Measurements from ENCODE around the gene ZNF181.
"Not testable (repeated sequence)": the region's sequence is repeated elsewhere in the genome, so short reads cannot be mapped to it uniquely, and the experiment has no call there.

Gene ZNF181

DNA sequence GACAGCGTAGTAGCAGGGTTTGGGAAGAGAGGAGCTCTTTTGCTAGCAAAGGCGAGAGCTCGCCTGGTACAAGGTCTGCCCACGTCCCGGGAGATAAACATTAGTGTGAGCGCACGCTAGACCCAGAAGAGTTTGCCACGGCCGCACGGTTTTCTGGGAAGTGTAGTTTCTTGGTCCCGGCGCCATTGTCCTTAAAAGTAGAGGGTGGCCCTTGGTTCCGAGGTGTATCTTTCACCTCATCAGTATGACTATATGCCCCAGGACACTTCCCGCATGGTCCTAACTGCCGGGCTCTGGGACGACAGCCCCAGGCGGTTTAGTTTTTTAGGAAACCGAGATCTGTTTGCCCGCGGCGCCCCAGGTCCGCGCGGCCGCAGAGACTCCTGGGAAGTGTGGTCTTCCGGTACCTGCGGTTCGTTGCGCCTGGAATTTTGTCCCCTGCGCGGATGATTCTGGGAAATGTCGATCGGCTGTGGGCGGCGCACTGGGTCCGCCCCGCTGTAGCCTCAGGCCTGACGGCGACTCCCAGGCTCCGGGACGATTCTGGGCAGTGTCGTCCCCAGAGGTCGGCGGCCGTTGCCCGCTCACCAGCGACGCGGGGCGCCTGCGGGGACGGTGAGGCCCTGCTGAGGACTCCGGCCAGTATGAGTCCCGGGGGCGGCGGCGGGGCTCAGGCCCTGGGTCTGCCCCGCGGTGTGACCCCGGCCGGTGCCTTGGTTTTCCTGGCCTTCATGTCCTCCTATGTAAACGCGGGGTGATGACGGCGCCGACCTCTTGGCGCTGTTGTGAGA, at the start of gene ZNF181:
Gene ZNF181, plus strand, starts transcription at position 498 of the 791 bp plus-strand sequence. CDS start 795 bp downstream, outside the sequence.
- DNase-seq (ENCODE audit: low read depth): peak; percentile 63
- in situ Hi-C loops (cut with HindIII; ENCODE audit: low sequenced_read_pairs): no loop called here
- TF ChIP-seq, protein P1, sequence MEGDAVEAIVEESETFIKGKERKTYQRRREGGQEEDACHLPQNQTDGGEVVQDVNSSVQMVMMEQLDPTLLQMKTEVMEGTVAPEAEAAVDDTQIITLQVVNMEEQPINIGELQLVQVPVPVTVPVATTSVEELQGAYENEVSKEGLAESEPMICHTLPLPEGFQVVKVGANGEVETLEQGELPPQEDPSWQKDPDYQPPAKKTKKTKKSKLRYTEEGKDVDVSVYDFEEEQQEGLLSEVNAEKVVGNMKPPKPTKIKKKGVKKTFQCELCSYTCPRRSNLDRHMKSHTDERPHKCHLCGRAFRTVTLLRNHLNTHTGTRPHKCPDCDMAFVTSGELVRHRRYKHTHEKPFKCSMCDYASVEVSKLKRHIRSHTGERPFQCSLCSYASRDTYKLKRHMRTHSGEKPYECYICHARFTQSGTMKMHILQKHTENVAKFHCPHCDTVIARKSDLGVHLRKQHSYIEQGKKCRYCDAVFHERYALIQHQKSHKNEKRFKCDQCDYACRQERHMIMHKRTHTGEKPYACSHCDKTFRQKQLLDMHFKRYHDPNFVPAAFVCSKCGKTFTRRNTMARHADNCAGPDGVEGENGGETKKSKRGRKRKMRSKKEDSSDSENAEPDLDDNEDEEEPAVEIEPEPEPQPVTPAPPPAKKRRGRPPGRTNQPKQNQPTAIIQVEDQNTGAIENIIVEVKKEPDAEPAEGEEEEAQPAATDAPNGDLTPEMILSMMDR (IDR thresholded peaks at IDR 0.05; ENCODE audit: low read depth, low read length, missing control alignments): no peak
- peak within 1 kb of the TSS; percentile 70 for H3K4me3 ChIP-seq (ENCODE audit: low read depth, low read length)

GRCh38 chr19:34685266-34685665, 48.8 kb upstream of the ZNF181 start:
- H3K4me3 ChIP-seq (ENCODE audit: low read depth, low read length); DNase-seq (ENCODE audit: low read depth); in situ Hi-C loops (cut with HindIII; ENCODE audit: low sequenced_read_pairs): not testable (repeated sequence)

- no peak for DNase-seq (ENCODE audit: low read depth)
- in situ Hi-C loops (cut with HindIII; ENCODE audit: low sequenced_read_pairs): no loop called here
- TF ChIP-seq, protein P1 (IDR thresholded peaks at IDR 0.05; ENCODE audit: low read depth, low read length, missing control alignments): no peak
- no peak overlapping the region for H3K4me3 ChIP-seq (ENCODE audit: low read depth, low read length)
Observed at GRCh38 chr19:34686455-34686854, 47.6 kb upstream of the ZNF181 start.

GRCh38 chr19:34687348-34687747, 46.7 kb upstream of the ZNF181 start:
- in situ Hi-C loops (cut with HindIII; ENCODE audit: low sequenced_read_pairs): no loop called here
- H3K4me3 ChIP-seq (ENCODE audit: low read depth, low read length): no peak overlapping the region
- TF ChIP-seq, protein P1 (IDR thresholded peaks at IDR 0.05; ENCODE audit: low read depth, low read length, missing control alignments): no peak
- no peak for DNase-seq (ENCODE audit: low read depth)

- TF ChIP-seq, protein P1 (IDR thresholded peaks at IDR 0.05; ENCODE audit: low read depth, low read length, missing control alignments): no peak
- no peak for DNase-seq (ENCODE audit: low read depth)
- no peak overlapping the region for H3K4me3 ChIP-seq (ENCODE audit: low read depth, low read length)
- in situ Hi-C loops (cut with HindIII; ENCODE audit: low sequenced_read_pairs): no loop called here
Observed at GRCh38 chr19:34688592-34688991, 45.5 kb upstream of the ZNF181 start.

DNA sequence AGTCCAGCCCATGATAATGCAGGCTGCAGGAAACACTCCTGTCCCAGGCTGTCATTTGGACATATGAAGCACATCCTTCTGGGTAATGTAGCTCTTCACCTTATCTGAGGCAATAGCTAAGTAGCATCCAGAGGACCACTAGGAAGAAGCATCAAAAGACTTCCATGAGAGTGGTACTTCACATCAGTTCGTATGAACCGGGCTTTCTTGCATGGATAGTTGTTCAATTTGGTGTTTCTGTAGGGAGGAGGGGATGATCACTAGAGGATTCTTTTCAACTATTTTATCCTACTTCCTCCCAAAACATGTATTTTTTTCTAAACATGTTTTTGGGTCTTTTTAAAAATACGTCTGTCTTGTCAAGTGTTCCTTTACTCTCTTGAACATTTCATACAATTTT, 43.7 kb upstream of the ZNF181 start:
- TF ChIP-seq, protein P1 (IDR thresholded peaks at IDR 0.05; ENCODE audit: low read depth, low read length, missing control alignments): no peak
- no peak overlapping the region for H3K4me3 ChIP-seq (ENCODE audit: low read depth, low read length)
- DNase-seq (ENCODE audit: low read depth): no peak
- in situ Hi-C loops (cut with HindIII; ENCODE audit: low sequenced_read_pairs): no loop called here

GRCh38 chr19:34692549-34692948, 41.5 kb upstream of the ZNF181 start:
- TF ChIP-seq, protein P1 (IDR thresholded peaks at IDR 0.05; ENCODE audit: low read depth, low read length, missing control alignments): no peak
- H3K4me3 ChIP-seq (ENCODE audit: low read depth, low read length): no peak overlapping the region
- no peak for DNase-seq (ENCODE audit: low read depth)
- in situ Hi-C loops (cut with HindIII; ENCODE audit: low sequenced_read_pairs): no loop called here
